GM10847 (cell line): ENCODE measurements around the gene HMX1.

Experiments used
- POLR2A ChIP-seq: IDR thresholded peaks from 2 replicates; pipeline ENCODE4 v1.6.1; 2011; ENCODE audit not compliant: insufficient read length; ENCODE audit errors: extremely low read depth

HMX1 gene

DNA sequence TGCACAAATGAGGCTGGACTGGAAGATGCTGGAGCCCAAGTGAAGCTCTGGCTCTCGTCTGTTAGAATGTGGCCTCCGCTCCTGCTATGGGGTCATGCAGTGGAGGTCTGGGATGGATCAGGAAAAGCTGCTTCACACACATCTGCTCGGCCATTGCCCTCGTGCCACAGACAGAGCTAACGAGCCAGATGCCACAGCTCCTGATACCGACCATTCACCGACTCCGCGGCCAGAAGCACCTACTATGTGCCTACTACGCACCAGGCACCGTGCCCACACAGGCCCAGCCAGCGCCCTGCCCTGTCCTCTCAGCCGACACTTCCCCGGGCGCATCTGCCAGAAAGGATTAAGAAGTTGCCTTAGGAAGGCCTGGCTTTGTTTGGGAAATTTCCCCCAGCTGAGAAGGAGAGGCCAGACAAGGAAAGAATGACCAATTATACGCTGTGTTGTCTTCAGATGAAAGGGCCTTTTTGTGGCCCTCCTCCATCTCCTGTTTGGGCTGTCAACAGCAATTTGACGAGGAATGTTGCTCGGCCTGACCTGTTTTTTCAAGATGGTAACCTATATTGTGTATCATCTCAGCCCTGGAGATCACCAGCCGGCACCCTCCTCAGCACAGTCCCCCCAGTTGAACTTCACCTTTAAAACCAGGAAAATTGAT is 34.3 kb downstream of the HMX1 start:
- TF ChIP-seq POLR2A, result no peak

DNA sequence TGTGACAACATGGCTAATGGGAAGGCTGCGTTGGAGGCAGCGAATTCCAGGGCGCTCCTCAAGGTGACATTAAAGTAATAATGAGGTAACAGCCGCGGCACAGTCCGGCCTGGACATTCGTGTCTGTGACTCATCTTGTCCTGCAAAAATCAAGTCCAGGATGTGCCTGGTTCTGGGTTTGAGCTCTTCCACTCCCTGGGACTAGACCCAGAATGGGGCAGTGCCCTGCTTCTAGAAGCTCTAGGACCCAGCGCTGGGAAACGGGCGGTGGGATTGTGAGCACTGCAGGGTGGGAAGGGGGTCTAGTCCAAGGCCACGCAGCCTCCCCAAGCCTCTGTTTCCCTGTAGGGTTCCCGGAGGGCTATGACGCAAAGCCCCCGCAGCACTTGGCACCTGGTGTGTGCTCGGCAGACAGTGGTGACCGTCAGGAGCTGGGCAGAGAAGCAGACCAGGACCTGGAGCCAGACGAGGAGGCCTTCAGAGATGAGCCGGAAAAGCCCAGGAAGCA is 34.9 kb downstream of the HMX1 start:
- no peak for TF ChIP-seq POLR2A

DNA sequence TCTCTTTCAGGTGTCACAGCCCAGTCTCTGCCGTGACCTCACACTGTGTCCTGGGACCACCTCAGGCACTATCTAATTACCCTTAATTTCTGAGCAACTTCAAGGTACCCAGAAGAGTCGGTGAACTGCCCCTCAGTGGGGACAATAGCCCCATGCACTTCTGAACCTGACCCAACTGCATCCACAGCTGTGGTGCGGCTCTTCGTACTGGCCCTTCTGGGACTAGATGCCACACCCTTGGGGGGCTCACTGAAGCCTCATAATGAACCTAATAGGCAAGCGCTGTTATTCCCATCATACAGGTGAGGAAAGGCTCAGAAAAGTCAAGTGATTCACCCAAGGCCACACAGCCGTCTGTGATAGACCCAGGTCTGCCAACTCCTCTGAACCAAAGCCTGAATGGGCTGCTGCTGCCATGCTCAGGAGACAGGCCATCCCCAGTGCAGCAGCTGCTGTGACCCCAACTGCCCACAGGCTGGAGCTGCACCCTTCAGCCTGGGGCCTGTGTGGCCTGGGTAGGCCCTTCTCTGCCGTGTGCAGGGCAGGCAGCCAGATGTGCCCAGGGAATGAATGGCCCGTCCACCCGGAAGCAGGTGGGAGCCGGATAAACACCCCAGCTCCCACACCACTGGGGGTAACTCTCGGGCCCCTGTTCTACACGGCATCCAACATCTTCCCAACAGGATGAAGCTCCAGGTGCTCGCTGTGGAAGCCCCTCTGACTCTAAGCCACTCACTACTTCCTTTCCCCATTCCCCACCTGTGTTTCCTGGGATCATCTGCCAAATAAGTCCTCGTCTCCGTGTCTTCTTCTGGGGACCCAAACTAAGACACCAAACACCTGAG is 35.9 kb downstream of the HMX1 start:
- no peak for TF ChIP-seq POLR2A

DNA sequence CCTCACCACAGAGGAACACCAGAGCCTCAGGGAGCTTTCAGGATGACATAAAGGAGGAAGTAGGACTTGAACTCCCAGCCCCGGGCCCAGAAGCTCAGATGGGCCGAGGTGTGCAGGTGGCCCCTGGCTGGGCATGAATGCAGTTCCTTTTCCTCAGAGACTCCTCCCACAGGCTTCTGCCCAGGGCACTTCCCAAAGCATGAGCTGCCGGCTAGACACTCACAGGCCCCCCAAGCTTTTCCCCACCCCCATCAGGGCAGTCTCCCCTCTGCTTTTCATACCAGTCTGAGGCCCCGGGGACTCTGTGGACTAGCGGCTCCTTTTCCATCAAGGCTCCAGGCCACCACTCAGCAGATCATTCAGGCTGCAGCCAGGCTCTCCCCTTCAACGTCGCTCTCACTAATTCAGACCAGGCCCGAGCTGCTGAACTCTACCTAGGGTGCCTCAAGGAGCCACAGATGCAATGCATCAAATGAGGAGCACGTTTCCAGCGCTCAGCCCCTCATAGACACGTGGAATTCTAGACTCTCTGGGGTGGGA is 36.9 kb downstream of the HMX1 start:
- TF ChIP-seq POLR2A, result no peak

DNA sequence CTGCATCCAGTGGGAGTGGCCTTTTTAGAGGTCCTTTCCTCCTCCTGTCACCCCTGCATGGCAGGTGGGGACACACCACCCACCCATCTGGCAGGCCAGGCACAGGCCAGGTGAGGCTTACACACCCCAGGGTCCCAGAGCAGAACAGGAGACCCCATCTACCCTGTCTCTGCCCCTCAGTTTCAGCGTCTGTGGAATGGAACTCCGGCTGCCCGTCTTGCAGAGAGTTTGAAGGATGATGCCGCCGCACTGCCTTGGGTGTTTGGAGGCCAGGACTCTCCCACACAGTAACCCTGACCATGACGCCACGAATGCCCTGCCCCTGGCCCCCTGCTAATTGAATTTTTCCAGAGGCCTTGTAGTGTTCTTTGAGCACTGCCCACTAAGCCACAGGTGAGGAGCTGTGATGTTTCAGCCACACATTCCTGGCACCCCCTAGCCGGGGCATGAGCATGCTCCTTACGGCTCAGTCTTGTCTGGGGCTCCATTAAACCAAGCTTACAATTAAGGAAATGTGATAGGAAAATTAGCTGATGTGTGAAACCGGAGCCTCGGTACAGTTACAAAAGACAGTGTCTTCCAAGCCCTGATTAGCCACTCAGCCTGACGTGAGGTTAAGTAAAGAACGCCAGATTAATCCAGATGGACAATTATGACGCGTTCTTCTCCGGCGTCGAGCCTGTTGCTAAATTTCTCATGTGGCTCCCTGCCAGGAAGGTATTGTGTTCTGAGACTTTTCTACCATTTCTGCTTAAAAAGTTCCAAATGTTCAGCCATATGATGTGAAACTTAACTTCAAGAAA is 39.3 kb downstream of the HMX1 start:
- no peak for TF ChIP-seq POLR2A

DNA sequence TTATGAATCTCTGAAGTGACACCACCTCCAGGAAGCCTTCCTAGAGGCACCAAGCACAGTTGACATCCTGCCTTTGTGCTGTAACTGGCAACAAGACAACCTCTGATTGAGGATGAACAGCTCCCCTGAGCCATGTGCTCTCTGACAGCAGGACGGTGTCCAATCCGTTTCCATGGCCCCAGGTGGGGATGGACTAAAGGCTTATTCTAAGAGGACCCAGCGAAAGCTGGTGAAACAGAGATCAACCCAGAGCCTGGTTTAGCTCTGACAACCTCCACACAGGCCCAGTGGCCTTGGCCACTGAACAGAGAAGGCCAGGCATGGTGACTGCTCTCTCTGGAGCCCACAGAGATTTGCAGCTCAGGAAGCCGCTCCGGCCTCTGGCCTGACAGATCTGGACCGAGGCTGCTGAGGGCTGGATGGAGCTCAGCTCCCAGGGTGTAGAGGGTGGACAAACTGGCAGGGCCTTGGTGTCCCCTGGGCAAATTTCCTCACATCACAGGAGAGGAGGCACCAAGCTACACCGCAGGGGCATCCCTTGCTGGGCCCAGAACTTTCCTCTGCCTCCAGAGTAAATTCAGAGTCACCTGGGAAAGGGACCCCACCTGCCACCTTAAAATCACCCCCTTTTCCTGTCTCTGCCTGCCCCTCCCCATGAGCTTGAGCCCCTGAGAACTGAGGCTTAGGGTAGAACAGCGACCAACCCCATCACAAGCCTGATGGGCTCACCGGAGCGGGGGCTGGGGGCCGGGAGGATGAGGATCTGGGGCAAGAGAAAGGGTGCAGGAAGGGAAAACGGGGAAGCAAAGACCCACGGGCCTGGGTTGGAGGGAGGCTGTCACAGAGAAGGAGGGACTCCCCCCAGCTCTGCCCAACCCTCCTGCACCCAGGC is 40.2 kb downstream of the HMX1 start:
- TF ChIP-seq POLR2A, result no peak

DNA sequence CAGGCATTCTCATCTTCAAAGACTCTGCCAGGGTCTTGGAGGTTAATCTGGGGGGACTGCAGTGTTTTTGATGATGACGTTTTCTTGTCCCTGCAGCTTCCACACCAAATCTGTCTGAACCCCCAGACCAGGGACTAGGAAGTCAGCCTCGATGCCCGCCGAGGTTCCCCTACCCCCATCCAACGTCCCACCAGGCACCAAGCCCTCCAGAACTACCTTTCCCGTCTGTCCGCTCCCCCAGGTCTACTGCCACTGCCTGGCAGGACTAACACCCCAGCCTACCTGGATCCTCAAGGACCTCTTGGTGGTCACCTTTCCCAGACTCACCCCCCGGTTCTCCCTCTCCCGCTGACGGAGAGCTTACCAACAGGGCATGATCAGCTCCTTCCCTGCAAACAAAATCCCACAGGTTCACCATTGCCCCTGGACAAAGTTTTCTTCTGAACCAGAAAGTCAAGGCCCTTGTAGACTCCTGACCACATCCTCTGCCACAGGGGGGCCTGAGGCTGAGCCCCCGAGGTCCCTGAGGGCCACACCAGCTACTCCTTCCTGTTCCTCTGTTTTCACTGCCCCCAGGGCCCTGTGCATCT is 40.9 kb downstream of the HMX1 start:
- no peak for TF ChIP-seq POLR2A

DNA sequence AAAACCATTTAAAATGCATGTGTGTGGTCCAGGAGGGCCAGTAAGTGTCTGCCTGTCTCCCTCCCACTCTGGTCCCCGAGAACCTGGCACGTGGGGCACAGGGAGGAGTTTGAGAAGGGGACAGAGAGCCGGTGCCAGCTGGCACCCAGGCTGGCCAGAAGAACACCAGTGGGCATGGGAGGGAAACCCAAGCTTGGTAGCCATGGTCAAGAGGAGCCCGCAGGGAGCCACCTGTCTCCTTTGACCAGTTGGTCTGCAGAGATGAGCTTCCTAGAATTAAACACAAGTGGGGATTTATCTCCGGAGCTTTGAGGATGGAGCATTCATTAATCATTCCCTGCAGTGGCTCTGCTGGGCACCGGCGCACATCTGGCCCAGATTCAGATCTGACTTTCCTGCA is 41.6 kb downstream of the HMX1 start:
- no peak for TF ChIP-seq POLR2A

DNA sequence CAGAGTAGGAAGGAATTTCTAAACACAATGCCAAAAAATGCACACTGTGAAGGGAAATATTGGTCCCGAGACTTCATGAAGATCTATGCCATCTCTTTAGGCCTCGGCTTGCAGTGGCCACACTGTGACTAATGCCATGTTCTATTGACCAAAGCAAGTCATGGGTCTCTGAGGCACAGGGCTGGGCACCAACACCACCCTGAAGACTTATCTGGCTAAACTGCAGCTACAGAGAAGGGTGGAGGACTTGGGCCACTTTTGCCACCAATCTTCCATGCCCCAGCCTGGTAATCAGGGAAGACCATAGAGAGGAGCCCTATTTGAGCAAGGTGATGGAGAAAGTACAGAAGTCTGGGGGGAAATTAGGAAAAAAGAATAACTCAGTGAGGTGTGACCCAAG is 42.1 kb downstream of the HMX1 start:
- no peak for TF ChIP-seq POLR2A

DNA sequence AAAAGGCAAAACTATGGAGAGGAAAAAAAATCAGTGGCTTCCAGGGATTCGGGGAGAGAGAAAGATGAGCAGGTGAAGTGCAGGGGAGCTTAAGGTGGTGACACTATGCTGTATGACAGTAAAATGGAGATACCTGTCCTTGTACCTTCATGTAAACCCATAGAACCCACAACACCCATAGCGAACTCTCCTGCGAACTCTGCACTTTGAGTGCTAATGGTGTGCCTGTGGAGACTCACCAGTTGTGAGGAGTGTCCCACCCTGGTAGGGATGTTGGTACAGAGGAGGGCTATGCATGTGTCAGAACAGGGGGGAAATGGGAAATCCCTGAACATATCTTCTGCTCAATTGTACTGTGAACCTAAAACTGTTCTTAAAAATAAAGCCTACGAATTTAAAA is 42.8 kb downstream of the HMX1 start:
- TF ChIP-seq POLR2A, result no peak

DNA sequence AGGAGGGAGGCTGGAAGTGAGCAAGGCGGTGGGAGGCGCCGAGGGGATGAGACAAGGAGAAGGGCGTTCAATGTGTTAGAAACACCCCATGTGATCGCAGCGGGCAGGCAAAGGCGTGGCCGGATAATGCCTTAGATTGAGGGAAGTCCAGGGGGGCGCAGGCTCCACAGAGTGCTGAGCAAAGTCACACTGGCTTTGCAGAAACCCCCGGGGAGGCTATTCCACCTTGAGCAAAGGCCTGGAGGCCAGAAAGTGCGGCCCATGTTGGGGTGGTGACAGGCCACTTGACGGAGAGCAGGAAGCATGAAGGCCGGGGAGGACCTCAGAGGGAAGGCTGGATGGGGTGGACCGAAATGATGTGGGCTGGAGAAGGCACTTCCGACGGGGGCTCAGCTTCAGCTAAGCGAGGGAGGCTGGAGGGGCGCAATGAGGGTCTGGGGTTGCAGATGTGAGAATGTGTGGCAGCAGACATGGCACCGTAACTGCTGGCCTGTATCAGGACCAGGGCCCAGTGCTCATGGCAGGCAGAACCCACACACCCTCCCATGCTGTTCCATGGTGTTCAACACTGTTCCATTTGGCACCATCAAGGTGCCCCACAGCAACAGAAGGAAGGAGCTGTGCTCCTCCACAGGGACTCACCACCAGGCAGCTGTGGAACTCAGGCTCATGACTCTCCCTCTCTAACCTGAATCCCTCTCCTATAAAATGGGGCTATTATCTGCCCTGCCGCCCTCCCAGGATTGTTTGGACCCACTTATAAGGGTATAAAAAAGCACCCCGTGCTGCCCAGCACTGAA is 50.3 kb downstream of the HMX1 start:
- TF ChIP-seq POLR2A, result no peak

DNA sequence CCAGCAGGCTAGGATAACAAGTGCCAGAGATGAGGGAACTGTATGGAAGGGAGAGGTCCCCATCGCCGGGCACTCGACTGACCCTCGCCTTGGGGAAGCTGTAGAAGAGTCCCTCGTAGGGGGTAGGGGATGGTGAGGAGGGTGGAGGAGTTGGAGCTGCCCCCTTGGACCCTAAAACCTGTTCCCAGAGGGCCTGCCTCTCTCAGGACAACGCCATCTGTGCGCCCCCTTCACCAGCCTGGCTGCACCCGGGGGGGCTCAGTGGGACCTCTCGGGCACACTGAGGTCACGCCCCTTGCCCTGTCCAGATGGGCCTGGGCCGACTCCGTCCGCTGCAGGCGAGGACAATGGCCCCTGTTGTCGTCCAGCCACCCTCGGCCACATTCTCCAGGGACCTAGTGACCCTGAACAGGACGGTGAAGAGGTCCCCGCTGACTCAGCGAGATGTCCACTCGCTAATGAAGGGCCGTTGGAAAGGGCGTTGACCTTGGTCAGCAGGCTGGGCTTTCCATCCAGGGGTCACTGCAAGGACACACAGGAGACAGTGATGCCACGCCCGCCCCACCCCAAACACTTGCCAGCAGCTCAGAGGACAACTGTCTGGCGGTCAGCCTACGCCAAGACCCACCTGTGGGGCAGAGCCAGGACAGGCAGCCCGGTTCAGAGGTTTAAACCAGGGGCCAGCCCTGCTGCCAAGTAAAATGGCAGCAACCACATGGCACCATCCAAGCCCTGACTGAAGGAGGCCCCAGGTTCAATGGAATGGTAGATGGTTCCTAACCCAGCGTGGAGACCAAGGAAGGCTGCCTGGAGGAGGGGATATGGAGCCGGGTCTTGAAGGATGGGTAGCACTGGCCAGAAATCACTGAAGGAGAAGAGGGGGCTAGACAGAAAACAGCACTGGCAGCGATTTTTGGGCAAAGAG is 51.2 kb downstream of the HMX1 start:
- TF ChIP-seq POLR2A, result no peak
